NT2/D1 (cell line): ENCODE data around the gene NEB.

Experiments used
- YY1 ChIP-seq: IDR thresholded peaks from 2 replicates; pipeline ENCODE4 v1.6.1; 2011; ENCODE audit not compliant: insufficient read length, insufficient read depth
- ZNF274 ChIP-seq: IDR thresholded peaks from 2 replicates; pipeline ENCODE4 v1.6.1; 2011; ENCODE audit warnings: mild to moderate bottlenecking, low read depth, low read length

DNA sequence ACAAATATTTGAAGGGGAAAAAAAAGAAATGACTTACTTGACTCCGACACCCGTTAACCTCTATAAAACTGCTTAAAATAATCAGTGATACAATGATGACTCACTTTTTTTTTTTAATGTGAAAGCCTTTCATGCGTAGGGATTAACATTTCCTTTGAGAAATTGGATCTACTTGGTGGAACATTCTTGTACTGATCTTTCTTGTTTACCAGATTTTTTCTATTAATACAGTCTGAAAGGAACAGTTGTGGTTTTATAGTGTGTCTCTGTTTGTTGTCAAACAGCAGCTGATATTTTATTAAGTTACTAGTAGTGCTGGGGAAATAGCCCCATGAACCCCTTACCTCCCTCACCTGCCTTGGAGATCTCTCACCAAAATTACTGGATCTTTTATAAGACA lies 40.2 kb upstream of the NEB start:
- TF ChIP-seq YY1 = no peak
- TF ChIP-seq ZNF274 = no peak
